Panc1 (cell line): ENCODE data around the gene SDR39U1. TPM values are rescaled to one million over a fixed set of nuclear protein-coding genes. Genes with fewer than 3 reads are reported as not detected.

ENCODE experiments used
- ATAC-seq: fragments of 200-7000 bp; cut with Tn5 transposase; 2 replicates; pipeline ENCODE4 v1.9.1; 2020; ENCODE audit warnings: mild to moderate bottlenecking, moderate library complexity
- BruUV-seq: library from RNA; stranded (reverse); fragments of 400-500 nt; replicated peaks from 2 replicates; lab custom pipeline; 2021; lab: Mats Ljungman, UMichigan
- CTCF ChIA-PET: fragments of 300-600 bp; sonication (Branson Sonifier 250); formaldehyde crosslinking; loops from one replicate; lab custom pipeline; 2022; ENCODE audit warnings: antibody characterized with exemption; lab: Charles Lee
- POLR2A ChIA-PET: fragments of 300-600 bp; sonication (Branson Sonifier 250); formaldehyde crosslinking; loops from one replicate; lab custom pipeline; 2022; ENCODE audit warnings: antibody characterized with exemption; lab: Charles Lee
- DNase-seq: peaks from one replicate; pipeline ENCODE4 v3.0.0-alpha.2; 2010; ENCODE audit warnings: low read depth, low spot score
- H3K27ac ChIP-seq: 2 replicates; pipeline ENCODE4 v1.5.1; 2011; ENCODE audit warnings: mild to moderate bottlenecking, low read length, inconsistent platforms
- H3K27me3 ChIP-seq: fragments of 200-500 bp; sonication (Bioruptor generic); 2 replicates; pipeline ENCODE4 v1.6.0; 2014; ENCODE audit warnings: low read length, inconsistent platforms; ENCODE audit not compliant: control insufficient read depth, insufficient read depth
- H3K36me3 ChIP-seq: fragments of 200-500 bp; sonication (Bioruptor generic); 2 replicates; pipeline ENCODE4 v1.5.1; 2014; ENCODE audit warnings: inconsistent platforms, mild to moderate bottlenecking, low read length, moderate library complexity; ENCODE audit not compliant: control insufficient read depth, insufficient read depth
- H3K4me1 ChIP-seq: 2 replicates; pipeline ENCODE4 v1.5.1; 2011; ENCODE audit warnings: inconsistent platforms, mild to moderate bottlenecking, low read length, moderate library complexity; ENCODE audit not compliant: control insufficient read depth, insufficient read depth
- H3K4me3 ChIP-seq, 2 experiments: 2 replicates each; pipeline ENCODE4 v1.5.1; 2011 to 2012; ENCODE audit warnings: low read depth in 2 of 2, low read length in 2 of 2, mild to moderate bottlenecking in 2 of 2, inconsistent platforms in 1 of 2, moderate library complexity in 1 of 2
- H3K9me3 ChIP-seq: fragments of 200-500 bp; sonication (Bioruptor generic); 2 replicates; pipeline ENCODE4 v1.5.1; 2014; ENCODE audit warnings: low read depth, mild to moderate bottlenecking, inconsistent platforms, low read length, moderate library complexity; ENCODE audit not compliant: control insufficient read depth, insufficient read depth
- CTCF ChIP-seq: fragments of 450-650 bp; IDR thresholded peaks from 2 replicates; pipeline ENCODE4 v1.5.1; 2017; ENCODE audit warnings: mild to moderate bottlenecking
- POLR2AphosphoS5 ChIP-seq: IDR thresholded peaks from 2 replicates; pipeline ENCODE4 v1.6.1; 2012; ENCODE audit warnings: mild to moderate bottlenecking, low read depth, low read length, moderate library complexity
- SIN3A ChIP-seq: IDR thresholded peaks from 2 replicates; pipeline ENCODE4 v1.6.1; 2012; ENCODE audit warnings: low read depth, mild to moderate bottlenecking, low read length, moderate library complexity, borderline replicate concordance; ENCODE audit not compliant: insufficient read depth
- TCF7L2 ChIP-seq: IDR thresholded peaks from 2 replicates; pipeline ENCODE4 v1.6.1; 2011; ENCODE audit warnings: mild to moderate bottlenecking, low read depth, low read length, inconsistent platforms
- in situ Hi-C: cut with HindIII; loops from 2 replicates; pipeline ENCODE4 v1.10.0; 2016; ENCODE audit warnings: low sequenced_read_pairs, low pct_unique_long_range_greater_than_20kb
- intact Hi-C: fragments of 100-400 bp; cut with micrococcal nuclease; formaldehyde crosslinking; loops from one replicate; pipeline ENCODE4 v1.10.0; 2022; ENCODE audit not compliant: unreplicated experiment
- total RNA-seq: library from RNA; stranded (reverse); gene quantifications from one replicate; pipeline ENCODE4 v1.2.1, GENCODE V29; 2021; ENCODE audit not compliant: unreplicated experiment
- TF ChIP-seq, protein P1 (sequence below), 2 experiments: IDR thresholded peaks; 2 replicates each; pipeline ENCODE4 v1.6.1; 2011 to 2012; ENCODE audit warnings: low read depth in 2 of 2, control low read depth in 1 of 2, low read length in 1 of 2, mild to moderate bottlenecking in 1 of 2, moderate library complexity in 1 of 2; ENCODE audit not compliant: insufficient read depth in 1 of 2

Gene SDR39U1
- total RNA-seq, 1 experiment from 2014 or later = 54.2 TPM

DNA sequence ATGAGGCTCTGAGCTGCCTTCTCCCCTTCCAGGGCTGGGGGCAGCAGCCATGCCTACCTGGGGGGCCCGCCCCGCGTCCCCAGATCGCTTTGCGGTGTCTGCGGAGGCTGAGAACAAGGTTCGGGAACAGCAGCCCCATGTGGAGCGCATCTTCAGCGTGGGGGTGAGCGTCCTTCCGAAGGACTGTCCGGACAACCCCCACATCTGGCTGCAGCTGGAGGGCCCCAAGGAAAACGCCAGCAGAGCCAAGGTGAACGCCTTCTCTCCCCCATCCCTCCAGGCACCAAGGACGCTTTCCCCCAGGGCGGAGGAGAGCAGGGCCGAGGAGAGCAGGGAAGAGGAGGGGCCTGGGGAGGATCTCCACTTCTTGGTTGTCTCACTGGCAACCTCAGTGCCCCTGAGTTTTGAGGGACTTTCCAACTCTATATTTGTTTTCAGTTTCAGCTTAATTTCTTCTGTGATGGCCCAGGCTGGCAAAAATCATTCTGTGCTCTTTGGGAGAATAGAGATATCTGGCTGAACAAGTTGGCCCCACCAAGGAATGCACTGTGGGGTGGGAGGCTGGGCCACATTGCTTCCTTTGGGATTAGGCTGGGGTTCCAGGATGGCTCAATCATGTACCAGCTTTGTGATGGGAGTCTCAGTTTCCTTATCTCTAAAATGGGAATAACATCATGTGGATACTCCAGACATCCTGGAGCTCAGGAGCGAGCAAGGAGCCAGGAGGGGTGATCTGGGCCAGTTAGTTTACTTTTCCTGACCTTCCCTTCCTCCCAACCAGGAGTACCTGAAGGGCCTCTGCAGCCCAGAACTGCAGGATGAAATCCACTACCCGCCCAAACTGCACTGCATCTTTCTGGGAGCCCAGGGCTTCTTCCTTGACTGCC is 11.7 kb downstream of the SDR39U1 start:
- H3K27ac ChIP-seq = peak overlapping the region; percentile 91

DNA sequence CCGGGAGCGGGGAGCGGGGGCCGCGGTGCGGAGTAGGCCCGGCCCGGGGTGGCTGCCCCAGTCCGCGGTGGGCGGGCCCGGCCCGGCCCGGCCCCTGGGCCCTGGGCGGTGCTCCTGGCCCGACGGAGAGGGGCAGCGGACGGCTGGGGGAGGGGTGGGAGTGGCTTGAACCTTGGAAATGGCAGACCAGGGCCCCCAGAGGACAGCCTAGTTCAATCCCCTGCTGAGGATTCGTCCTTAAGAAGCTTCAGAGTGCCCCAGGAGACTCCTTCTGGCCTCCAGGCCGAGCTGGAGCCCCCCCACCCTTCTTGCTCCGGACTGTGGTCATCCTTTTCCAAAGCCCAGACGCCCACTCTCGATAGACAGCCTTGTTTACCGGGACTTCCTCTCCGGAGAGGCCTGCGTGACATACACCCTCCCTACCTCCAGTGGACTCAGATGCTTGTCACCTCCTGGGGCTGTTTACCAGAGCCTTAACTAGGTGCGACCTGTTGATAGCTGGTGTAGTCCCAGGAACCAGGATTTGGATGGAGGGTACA is 12.4 kb downstream of the SDR39U1 start:
- CTCF ChIA-PET = interaction anchor here (2.9 to 3.0 kb wide), 2 partner anchors 64 to 97 kb away, joined by 28 to 46 read pairs; no protein-coding TSS in a partner anchor
- intact Hi-C loops (loop anchor here (2.0 kb wide), 1 partner anchor 97 kb away; no protein-coding TSS in a partner anchor), in situ Hi-C loops (loop anchor here (10.0 kb wide), 1 partner anchor 95 kb away; the partner anchor contains the start of genes ADCY4 and RIPK3)
- peak overlapping the region; percentile 74 to 84 for H3K4me3 ChIP-seq
- peak overlapping the region; percentile 91 for H3K27ac ChIP-seq
- no peaks in the 10 kb centered on the region for H3K27me3 ChIP-seq
- POLR2A ChIA-PET = interaction anchor here (0.6 to 0.9 kb wide), 3 partner anchors 12 to 104 kb away, joined by 3 to 20 read pairs (median 3); no protein-coding TSS in a partner anchor
- DNase-seq (no peak), ATAC-seq (peak; percentile 91)
- peaks cover 8% of the 10 kb centered on the region for H3K4me1 ChIP-seq
- peaks cover 6% of the 10 kb centered on the region for H3K36me3 ChIP-seq
- no TSS peak for BruUV-seq
- no peaks in the 10 kb centered on the region for H3K9me3 ChIP-seq
- no peak for TF ChIP-seq CTCF
- TF ChIP-seq, protein P1, sequence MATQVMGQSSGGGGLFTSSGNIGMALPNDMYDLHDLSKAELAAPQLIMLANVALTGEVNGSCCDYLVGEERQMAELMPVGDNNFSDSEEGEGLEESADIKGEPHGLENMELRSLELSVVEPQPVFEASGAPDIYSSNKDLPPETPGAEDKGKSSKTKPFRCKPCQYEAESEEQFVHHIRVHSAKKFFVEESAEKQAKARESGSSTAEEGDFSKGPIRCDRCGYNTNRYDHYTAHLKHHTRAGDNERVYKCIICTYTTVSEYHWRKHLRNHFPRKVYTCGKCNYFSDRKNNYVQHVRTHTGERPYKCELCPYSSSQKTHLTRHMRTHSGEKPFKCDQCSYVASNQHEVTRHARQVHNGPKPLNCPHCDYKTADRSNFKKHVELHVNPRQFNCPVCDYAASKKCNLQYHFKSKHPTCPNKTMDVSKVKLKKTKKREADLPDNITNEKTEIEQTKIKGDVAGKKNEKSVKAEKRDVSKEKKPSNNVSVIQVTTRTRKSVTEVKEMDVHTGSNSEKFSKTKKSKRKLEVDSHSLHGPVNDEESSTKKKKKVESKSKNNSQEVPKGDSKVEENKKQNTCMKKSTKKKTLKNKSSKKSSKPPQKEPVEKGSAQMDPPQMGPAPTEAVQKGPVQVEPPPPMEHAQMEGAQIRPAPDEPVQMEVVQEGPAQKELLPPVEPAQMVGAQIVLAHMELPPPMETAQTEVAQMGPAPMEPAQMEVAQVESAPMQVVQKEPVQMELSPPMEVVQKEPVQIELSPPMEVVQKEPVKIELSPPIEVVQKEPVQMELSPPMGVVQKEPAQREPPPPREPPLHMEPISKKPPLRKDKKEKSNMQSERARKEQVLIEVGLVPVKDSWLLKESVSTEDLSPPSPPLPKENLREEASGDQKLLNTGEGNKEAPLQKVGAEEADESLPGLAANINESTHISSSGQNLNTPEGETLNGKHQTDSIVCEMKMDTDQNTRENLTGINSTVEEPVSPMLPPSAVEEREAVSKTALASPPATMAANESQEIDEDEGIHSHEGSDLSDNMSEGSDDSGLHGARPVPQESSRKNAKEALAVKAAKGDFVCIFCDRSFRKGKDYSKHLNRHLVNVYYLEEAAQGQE (IDR thresholded peaks at IDR 0.05; ENCODE audit: insufficient read depth in 1 of 2, low read depth in 2 of 2, low read length in 1 of 2) = no peak
- no peak for TF ChIP-seq POLR2AphosphoS5

More for the DNA sequence above, 11.7 kb downstream of the SDR39U1 start:
- Histone ChIP-seq H3K4me1 (peaks cover 8% of the 10 kb centered on the region), H3K4me3 (peak overlapping the region; percentile 74 to 84), H3K9me3 (no peaks in the 10 kb centered on the region), H3K27me3 (no peaks in the 10 kb centered on the region), H3K36me3 (peaks cover 6% of the 10 kb centered on the region)
- BruUV-seq = TSS peak; percentile 61
- TF ChIP-seq SIN3A = no peak
- TF ChIP-seq, protein P1 (IDR thresholded peaks at IDR 0.05; ENCODE audit: insufficient read depth in 1 of 2, low read depth in 2 of 2, low read length in 1 of 2) = no peak
- no peak for TF ChIP-seq CTCF
- TF ChIP-seq POLR2AphosphoS5 = no peak
- TF ChIP-seq TCF7L2 = no peak
- intact Hi-C loops (loop anchor here (1.0 to 2.0 kb wide), 2 partner anchors 66 to 98 kb away; no protein-coding TSS in a partner anchor), in situ Hi-C loops (loop anchor here (10.0 kb wide), 1 partner anchor 96 kb away; the partner anchor contains the start of genes ADCY4 and RIPK3)
- POLR2A ChIA-PET = interaction anchor here (0.6 to 1.0 kb wide), 4 partner anchors 11 to 104 kb away, joined by 3 to 20 read pairs (median 4); no protein-coding TSS in a partner anchor
- no peak for ATAC-seq
- CTCF ChIA-PET = interaction anchor here (0.6 to 3.0 kb wide), 14 partner anchors 7 to 283 kb away, joined by 3 to 46 read pairs (median 4); partner anchors contain the start of genes CIDEB and SDR39U1
- DNase-seq = no peak
